T-helper 1 cell treated with Interleukin-12 subunit alpha and Interleukin-12 subunit beta and Interleukin-4 antibody, amounts not matched to agents 30 ng/mL and 1 ng/mL, for 36 hours (primary cell): Measurements from ENCODE around the gene XCL2. TPM values are rescaled to one million over a fixed set of nuclear protein-coding genes. Genes with fewer than 3 reads are reported as not detected.

Experiments used
- intact Hi-C: fragments of 100-400 bp; cut with micrococcal nuclease; formaldehyde crosslinking; loops from one replicate; pipeline ENCODE4 v1.15.1; 2024
- total RNA-seq: library from RNA; stranded (reverse); gene quantifications from 2 replicates; pipeline ENCODE4 v1.2.3, GENCODE V29; 2022

XCL2 gene
- total RNA-seq, 1 donor from 2014 or later = 4.1 TPM

DNA sequence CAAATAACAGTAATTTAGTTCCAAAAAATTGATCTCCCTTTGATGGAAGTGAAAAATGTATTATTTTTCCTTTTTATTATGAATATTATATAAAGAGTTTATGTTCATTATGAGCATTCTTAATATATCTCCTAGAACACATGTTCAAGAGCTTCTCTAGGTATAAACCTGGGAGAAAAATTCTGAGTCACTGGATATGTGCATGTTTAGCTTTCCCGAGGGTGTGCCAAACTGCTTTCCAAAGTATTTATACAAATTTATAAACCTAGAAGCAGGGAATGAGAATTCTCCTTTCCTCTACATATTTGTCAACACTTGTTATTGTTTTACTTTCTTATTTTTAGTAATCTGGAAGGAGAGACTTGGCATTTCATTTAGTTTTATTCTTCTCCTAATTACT, 25.0 kb downstream of the XCL2 start:
- intact Hi-C loops = loop anchor here (10.0 kb wide), 1 partner anchor 946 kb away; no protein-coding TSS in a partner anchor

DNA sequence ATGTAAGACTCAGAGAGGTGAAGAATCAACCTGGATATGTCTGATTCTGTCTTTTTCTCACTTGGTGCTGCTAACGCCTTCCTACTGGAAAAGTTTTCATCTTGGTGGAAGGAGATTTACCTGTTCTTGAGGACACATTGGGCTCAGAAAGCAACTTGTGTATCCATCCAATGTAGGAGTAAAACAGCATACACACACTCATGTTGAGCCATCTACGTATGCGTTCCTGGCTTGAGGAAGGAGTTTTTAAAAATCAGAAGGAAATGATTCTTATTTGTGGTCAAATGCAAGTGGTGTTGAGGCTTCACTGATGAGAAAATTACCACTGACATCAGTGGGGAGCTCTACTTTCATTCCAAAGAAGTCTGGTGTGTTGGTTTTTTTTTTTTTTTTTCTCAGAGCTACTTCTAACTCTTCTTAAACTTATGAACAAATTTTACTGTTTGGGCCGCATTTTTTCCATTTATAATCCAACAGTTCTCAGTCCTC, 25.6 kb downstream of the XCL2 start:
- intact Hi-C loops = loop anchor here (10.0 kb wide), 1 partner anchor 947 kb away; no protein-coding TSS in a partner anchor

DNA sequence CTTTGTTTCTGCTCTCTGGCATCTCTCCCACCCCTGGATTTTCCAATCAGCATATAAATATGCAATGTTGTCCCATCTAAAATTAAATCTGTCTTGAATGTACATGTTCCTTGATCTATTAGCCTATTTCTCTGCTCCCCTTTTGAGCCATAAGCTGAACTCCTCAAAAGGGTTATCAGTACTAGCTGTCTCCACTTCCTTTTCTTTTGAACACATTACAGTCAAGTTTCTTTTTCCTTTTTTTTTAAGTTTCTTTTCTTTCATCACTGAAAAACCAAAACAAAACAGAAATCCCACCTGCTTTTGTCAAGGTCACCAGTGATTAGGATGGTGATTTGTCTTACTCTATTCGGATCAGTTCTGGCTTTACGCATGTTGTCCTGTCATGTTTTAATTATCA, 29.3 kb downstream of the XCL2 start:
- intact Hi-C loops = loop anchor here (2.0 to 10.0 kb wide), 3 partner anchors 70 to 1178 kb away; no protein-coding TSS in a partner anchor

DNA sequence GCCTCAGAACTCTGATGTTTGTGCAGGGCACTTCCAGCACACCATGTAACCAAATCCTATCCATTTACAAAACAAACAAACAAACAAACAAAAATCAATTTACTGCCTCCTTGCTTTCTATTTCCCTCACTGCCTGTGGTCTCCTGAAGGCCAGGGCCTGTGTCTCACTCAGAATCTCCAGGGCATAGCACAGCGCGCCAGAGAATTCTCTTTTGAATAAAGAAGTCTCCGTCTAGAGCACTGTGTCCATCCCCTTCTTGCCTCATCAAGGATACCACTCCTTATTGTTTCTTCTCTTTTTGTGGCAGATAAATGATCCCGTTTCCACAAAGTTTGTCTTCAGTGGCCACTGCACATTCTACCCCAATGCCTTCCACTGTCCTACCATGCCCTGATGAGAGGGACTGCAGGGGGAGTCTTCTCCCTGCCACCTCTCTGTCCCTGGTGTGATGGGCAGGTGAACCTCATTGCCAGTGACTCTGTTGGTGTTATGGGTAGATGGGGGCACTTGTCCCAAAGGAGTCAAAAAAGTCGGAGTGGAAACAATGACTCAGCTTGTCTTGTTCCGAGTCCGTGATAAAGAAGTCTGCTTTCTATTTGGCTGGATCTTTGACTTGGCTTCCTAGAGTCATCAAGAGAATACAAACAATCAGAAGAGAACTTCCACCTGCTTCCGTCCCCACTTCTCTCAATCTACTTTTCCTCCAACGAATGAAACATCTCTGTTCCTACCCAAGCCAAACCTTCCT, 30.0 kb downstream of the XCL2 start:
- intact Hi-C loops = loop anchor here (1.0 to 10.0 kb wide), 6 partner anchors 7 to 1379 kb away; partner anchors contain the start of gene SCYL3

- intact Hi-C loops = loop anchor here (1.0 to 10.0 kb wide), 5 partner anchors 8 to 1380 kb away; partner anchors contain the start of gene SCYL3
These were observed 30.8 kb downstream of the XCL2 start for GRCh38 chr1:168512864-168513595.

DNA sequence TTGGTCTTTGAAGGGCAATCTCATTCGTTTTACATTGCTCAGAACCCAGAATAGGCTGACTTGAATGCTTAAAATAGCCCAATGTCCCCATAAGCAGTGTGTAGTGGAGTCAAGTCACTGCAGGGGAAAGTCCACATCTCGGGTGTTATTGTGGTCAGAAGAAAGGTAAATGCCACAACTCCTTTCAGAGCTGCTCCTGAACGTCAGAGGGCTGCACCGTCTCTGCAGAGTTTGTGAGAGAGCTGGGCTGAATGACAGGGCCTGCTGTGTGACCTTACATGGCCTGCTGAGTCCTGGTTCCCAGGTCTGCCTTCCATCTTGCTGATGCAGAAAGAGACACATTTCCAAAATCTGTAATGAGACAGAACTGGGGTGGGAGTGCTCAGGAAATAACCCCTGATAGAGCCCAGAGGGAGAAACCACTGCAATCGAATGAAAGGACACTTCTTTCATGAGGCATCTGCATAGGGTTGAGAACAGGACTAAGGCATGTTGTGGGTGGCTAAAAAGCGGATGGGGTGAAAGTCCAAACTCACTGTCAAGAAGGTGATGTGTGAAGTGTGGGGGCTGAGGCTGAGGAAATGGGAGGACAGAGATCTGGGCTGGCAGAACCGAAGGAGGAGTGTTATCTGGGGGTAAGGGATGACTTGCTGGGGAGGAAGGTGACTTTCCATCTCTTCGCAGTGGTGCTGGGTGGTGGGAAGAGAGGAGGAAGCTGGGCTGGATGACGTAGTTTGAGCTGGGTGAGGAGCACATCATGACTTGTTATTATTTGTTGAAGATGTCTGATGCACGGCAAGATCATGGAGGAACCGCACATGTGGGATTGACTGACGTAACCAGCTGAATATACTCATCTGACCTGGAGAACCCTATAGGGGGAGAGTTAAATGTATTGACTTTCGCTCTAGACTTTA, 33.7 kb downstream of the XCL2 start:
- intact Hi-C loops = loop anchor here (5.0 to 10.0 kb wide), 2 partner anchors 955 to 1182 kb away; no protein-coding TSS in a partner anchor

DNA sequence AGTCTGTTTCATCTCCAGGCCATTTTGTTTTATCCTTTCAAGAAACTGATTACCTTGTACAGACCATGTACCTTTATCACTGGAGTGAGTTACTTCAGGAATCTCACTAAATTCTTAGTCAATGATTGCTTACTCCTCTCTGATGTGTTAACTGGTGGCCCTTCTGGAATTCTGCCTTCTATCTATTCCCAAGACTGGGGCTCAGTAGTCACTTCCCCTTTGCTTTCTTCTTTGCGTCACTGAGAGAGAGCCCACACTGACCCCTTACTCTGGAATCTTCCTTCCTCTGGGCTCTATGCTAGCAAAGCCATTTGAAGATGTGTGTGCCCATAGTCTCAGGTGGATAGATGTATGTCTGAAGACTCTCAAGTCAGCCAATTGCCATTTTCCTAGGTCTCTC, 34.6 kb downstream of the XCL2 start:
- intact Hi-C loops = no loop called here

DNA sequence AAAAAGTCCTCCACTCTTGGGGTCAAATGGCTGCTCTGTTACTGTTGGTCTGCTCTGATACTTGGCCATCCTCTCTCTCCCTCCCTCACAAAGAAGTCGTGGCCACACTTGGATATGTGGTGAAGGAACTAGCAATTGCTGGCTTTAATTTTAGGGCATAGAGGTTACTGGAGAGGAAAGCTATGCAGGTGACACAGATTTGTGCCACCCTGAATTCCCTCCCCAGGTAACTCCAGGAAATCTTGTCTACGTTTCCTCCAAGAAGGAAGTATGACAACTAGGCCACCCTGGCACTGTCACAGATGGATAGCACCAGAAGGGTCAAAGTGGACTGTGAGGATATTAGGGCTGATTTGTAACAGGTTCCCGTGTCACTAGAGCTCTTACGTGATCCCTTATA, 36.0 kb downstream of the XCL2 start:
- intact Hi-C loops = no loop called here

- intact Hi-C loops = no loop called here
These were observed 36.6 kb downstream of the XCL2 start for GRCh38 chr1:168507231-168507630.

- intact Hi-C loops = no loop called here
These were observed 37.5 kb downstream of the XCL2 start for GRCh38 chr1:168506204-168506819.

DNA sequence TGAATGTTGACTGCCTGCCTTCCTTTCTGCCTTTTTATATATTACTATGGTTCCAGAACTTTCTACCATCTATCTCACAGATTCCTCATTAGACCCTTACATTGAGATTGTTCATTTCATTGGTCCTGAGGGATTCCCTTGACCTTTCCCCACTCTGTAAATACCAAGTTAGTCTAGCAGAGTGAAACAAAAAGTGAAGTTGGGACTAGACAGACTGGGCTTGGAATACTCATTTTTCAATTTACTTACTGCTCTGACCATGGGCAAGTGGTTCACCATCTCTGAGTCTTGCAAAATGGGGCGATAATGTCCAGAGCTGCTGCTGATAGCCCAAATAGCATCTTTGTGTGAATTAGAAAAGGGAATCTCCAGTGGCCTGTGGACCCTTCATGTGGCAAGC, 38.8 kb downstream of the XCL2 start:
- intact Hi-C loops = loop anchor here (2.0 kb wide), 2 partner anchors 18 to 30 kb away; no protein-coding TSS in a partner anchor

DNA sequence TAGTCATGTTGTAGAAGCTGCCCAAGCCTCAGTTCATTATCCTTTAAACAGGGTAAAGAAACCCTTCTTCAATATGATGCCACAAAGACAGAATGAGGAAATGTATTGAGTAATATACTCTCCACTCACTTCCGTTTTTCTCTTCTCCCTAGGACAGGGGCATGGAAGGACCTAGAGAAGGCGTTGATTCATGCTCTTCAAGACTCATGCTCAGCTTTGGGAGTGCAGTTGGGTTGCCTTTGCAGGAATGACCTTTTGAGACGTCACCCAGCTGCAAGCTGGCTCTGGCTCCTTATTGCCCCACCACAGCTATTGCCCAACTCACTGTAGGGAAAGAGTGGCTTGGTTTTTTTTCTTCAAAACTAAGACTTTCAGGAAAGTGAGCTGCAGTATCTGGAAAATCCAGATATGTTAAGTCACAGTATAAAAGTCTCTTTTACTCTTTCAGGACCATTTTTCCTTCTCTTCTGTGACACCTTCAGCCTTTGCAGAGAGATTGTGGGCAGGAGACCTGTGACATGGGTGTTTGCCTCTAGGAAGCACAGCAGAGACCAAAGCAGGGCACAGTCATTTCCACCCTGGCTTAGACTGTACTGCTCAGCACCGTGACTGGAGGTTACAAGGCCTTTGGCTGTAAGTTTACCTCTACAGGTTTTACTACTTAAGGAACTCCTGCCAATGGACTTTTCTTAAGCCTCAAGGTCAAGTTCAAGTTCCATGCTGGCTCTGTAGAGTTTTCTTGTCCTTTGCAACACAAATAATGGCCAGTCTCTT, 39.5 kb downstream of the XCL2 start:
- intact Hi-C loops = loop anchor here (2.0 kb wide), 2 partner anchors 17 to 31 kb away; no protein-coding TSS in a partner anchor

GRCh38 chr1:168499688-168500049, 44.1 kb downstream of the XCL2 start:
- intact Hi-C loops = no loop called here

GRCh38 chr1:168498956-168499687, 44.7 kb downstream of the XCL2 start:
- intact Hi-C loops = no loop called here

GRCh38 chr1:168498159-168498631, 45.6 kb downstream of the XCL2 start:
- intact Hi-C loops = no loop called here

GRCh38 chr1:168497376-168497950, 46.3 kb downstream of the XCL2 start:
- intact Hi-C loops = no loop called here

DNA sequence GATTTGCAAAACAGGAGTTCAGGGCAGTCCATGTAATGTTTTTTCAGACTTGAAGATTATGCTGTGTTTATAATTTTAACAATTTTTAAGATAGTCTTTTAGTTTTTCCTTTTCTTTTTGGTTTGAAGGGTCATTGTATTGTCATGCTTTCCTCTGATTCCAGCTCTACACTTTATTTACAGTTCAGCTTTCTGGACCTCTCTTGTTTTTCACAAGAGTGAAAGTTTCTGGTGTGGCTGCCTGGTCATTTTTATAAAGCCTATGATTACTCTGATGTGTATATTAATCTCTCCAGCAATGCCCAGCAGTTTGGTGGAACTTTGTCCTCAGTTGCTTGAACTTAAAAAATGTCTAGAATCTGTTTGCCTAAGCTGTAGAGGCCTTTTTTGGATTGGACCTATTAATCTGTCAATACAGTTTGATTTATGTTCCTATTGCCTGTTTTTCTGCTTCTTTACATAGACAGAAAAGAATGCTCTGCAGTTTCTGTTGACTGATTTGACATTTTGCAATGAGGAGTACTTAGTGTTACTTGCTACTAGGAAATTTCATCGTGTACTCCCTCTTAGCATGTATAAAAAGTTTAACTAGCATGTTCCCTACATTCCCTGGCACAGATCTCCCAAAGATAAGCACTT, 52.2 kb downstream of the XCL2 start:
- intact Hi-C loops = no loop called here
